ENCODE results near the gene VTI1A.
"Not testable (repeated sequence)": the region's sequence is repeated elsewhere in the genome, so short reads cannot be mapped to it uniquely, and the experiment has no call there.

The VTI1A gene

GRCh38 chr10:112542823-112543222 lies 95.8 kb downstream of the VTI1A start:
- not testable (repeated sequence) for DNase-seq (ENCODE audit: low read depth, low spot score)

- DNase-seq (ENCODE audit: low read depth, low spot score): no peak
Measured at GRCh38 chr10:112546474-112546873, 99.5 kb downstream of the VTI1A start.

GRCh38 chr10:112548535-112549276 lies 101.7 kb downstream of the VTI1A start:
- DNase-seq (ENCODE audit: low read depth, low spot score): no peak

- no peak for DNase-seq (ENCODE audit: low read depth, low spot score)
Measured at GRCh38 chr10:112552593-112553110, 105.6 kb downstream of the VTI1A start.

- DNase-seq (ENCODE audit: low read depth, low spot score): no peak
Measured at GRCh38 chr10:112553315-112553714, 106.3 kb downstream of the VTI1A start.

GRCh38 chr10:112554263-112554662 lies 107.2 kb downstream of the VTI1A start:
- DNase-seq (ENCODE audit: low read depth, low spot score): no peak

- DNase-seq (ENCODE audit: low read depth, low spot score): no peak
Measured at GRCh38 chr10:112557197-112557596, 110.2 kb downstream of the VTI1A start.

GRCh38 chr10:112558476-112559142 lies 111.6 kb downstream of the VTI1A start:
- DNase-seq (ENCODE audit: low read depth, low spot score): no peak

GRCh38 chr10:112559349-112559748 lies 112.3 kb downstream of the VTI1A start:
- DNase-seq (ENCODE audit: low read depth, low spot score): no peak

GRCh38 chr10:112562122-112562521 lies 115.1 kb downstream of the VTI1A start:
- no peak for DNase-seq (ENCODE audit: low read depth, low spot score)

- DNase-seq (ENCODE audit: low read depth, low spot score): no peak
Measured at GRCh38 chr10:112562809-112563663, 116.0 kb downstream of the VTI1A start.

- no peak for DNase-seq (ENCODE audit: low read depth, low spot score)
Measured at GRCh38 chr10:112564337-112564736, 117.3 kb downstream of the VTI1A start.

GRCh38 chr10:112565434-112566053 lies 118.5 kb downstream of the VTI1A start:
- peak; percentile 85 for DNase-seq (ENCODE audit: low read depth, low spot score)

- no peak for DNase-seq (ENCODE audit: low read depth, low spot score)
Measured at GRCh38 chr10:112570585-112570984, 123.6 kb downstream of the VTI1A start.

- no peak for DNase-seq (ENCODE audit: low read depth, low spot score)
Measured at GRCh38 chr10:112579578-112579977, 132.6 kb downstream of the VTI1A start.

GRCh38 chr10:112580267-112580666 lies 133.3 kb downstream of the VTI1A start:
- no peak for DNase-seq (ENCODE audit: low read depth, low spot score)

GRCh38 chr10:112581921-112582320 lies 134.9 kb downstream of the VTI1A start:
- no peak for DNase-seq (ENCODE audit: low read depth, low spot score)

GRCh38 chr10:112583236-112583939 lies 136.4 kb downstream of the VTI1A start:
- peak; percentile 60 for DNase-seq (ENCODE audit: low read depth, low spot score)

GRCh38 chr10:112584276-112584675 lies 137.3 kb downstream of the VTI1A start:
- DNase-seq (ENCODE audit: low read depth, low spot score): no peak

- DNase-seq (ENCODE audit: low read depth, low spot score): peak; percentile 78
Measured at GRCh38 chr10:112585126-112585525, 138.1 kb downstream of the VTI1A start.

- DNase-seq (ENCODE audit: low read depth, low spot score): peak; percentile 61
Measured at GRCh38 chr10:112585960-112586359, 138.9 kb downstream of the VTI1A start.

All from astrocyte of the hippocampus (primary cell).